Stimulated activated CD8-positive, alpha-beta memory T cell treated with anti-CD3 and anti-CD28 coated beads, Interleukin-15, amount 100 ng/mL, for 1 hour (primary cell): Measurements from ENCODE around the gene PDSS2.
"Not testable (repeated sequence)": the region's sequence is repeated elsewhere in the genome, so short reads cannot be mapped to it uniquely, and the experiment has no call there.

ENCODE experiments used
- DNase-seq: peaks from one replicate; pipeline ENCODE4 v3.0.0-alpha.2; 2020; ENCODE audit warnings: low read depth

Gene PDSS2

GRCh38 chr6:107321793-107322192, 137.6 kb downstream of the PDSS2 start:
- no peak for DNase-seq

GRCh38 chr6:107319906-107320530, 139.3 kb downstream of the PDSS2 start:
- no peak for DNase-seq

- no peak for DNase-seq
Measured at GRCh38 chr6:107318100-107318736, 141.1 kb downstream of the PDSS2 start.

GRCh38 chr6:107315114-107315513, 144.2 kb downstream of the PDSS2 start:
- DNase-seq: no peak

- no peak for DNase-seq
Measured at GRCh38 chr6:107314531-107314939, 144.8 kb downstream of the PDSS2 start.

- no peak for DNase-seq
Measured at GRCh38 chr6:107313776-107314175, 145.6 kb downstream of the PDSS2 start.

GRCh38 chr6:107310362-107310761, 149.0 kb downstream of the PDSS2 start:
- DNase-seq: no peak

- DNase-seq: no peak
Measured at GRCh38 chr6:107308677-107309076, 150.7 kb downstream of the PDSS2 start.

GRCh38 chr6:107305994-107306393, 153.4 kb downstream of the PDSS2 start:
- DNase-seq: not testable (repeated sequence)

- no peak for DNase-seq
Measured at GRCh38 chr6:107305391-107305790, 154.0 kb downstream of the PDSS2 start.

- DNase-seq: no peak
Measured at GRCh38 chr6:107304421-107305025, 154.8 kb downstream of the PDSS2 start.

- no peak for DNase-seq
Measured at GRCh38 chr6:107293350-107293749, 166.0 kb downstream of the PDSS2 start.

- no peak for DNase-seq
Measured at GRCh38 chr6:107292715-107293271, 166.6 kb downstream of the PDSS2 start.

- no peak for DNase-seq
Measured at GRCh38 chr6:107290491-107290890, 168.9 kb downstream of the PDSS2 start.

GRCh38 chr6:107289258-107289657, 170.1 kb downstream of the PDSS2 start:
- not testable (repeated sequence) for DNase-seq

- not testable (repeated sequence) for DNase-seq
Measured at GRCh38 chr6:107285683-107286082, 173.7 kb downstream of the PDSS2 start.

- DNase-seq: no peak
Measured at GRCh38 chr6:107284805-107285204, 174.6 kb downstream of the PDSS2 start.

GRCh38 chr6:107280791-107281190, 178.6 kb downstream of the PDSS2 start:
- DNase-seq: no peak

- not testable (repeated sequence) for DNase-seq
Measured at GRCh38 chr6:107280001-107280400, 179.4 kb downstream of the PDSS2 start.

GRCh38 chr6:107275330-107275865, 184.0 kb downstream of the PDSS2 start:
- no peak for DNase-seq

- DNase-seq: no peak
Measured at GRCh38 chr6:107274288-107274687, 185.1 kb downstream of the PDSS2 start.

- no peak for DNase-seq
Measured at GRCh38 chr6:107272246-107272645, 187.1 kb downstream of the PDSS2 start.
